HG03457 (cell line): ENCODE data around the gene TMEM52.

ENCODE experiments used
- ATAC-seq: cut with Tn5 transposase; IDR thresholded peaks from one replicate; pipeline ENCODE4 v1.9.1; 2021; ENCODE audit warnings: moderate number of reproducible peaks; ENCODE audit not compliant: unreplicated experiment

Gene TMEM52

GRCh38 chr1:1918901-1919303 lies at the start of gene TMEM52:
Gene TMEM52 (minus strand): TSS chr1:1919279. CDS start chr1:1919265, 14 bp downstream.
- ATAC-seq, result no peak

- ATAC-seq, result no peak
Observed at GRCh38 chr1:1967879-1968278, 48.8 kb upstream of the TMEM52 start.

- ATAC-seq, result no peak
Observed at GRCh38 chr1:1967151-1967550, 48.1 kb upstream of the TMEM52 start.

- no peak for ATAC-seq
Observed at GRCh38 chr1:1966071-1966740, 47.1 kb upstream of the TMEM52 start.

GRCh38 chr1:1965546-1965945 lies 46.5 kb upstream of the TMEM52 start:
- ATAC-seq, result no peak

- ATAC-seq, result no peak
Observed at GRCh38 chr1:1964811-1965210, 45.7 kb upstream of the TMEM52 start.

GRCh38 chr1:1963570-1963969 lies 44.5 kb upstream of the TMEM52 start:
- ATAC-seq, result no peak

GRCh38 chr1:1962752-1963151 lies 43.7 kb upstream of the TMEM52 start:
- ATAC-seq, result no peak

GRCh38 chr1:1960480-1961196 lies 41.6 kb upstream of the TMEM52 start:
- no peak for ATAC-seq

GRCh38 chr1:1959840-1960479 lies 40.9 kb upstream of the TMEM52 start:
- no peak for ATAC-seq

- ATAC-seq, result no peak
Observed at GRCh38 chr1:1959459-1959839, 40.4 kb upstream of the TMEM52 start.

- ATAC-seq, result no peak
Observed at GRCh38 chr1:1958071-1958541, 39.0 kb upstream of the TMEM52 start.

- no peak for ATAC-seq
Observed at GRCh38 chr1:1957533-1957961, 38.5 kb upstream of the TMEM52 start.

GRCh38 chr1:1956586-1957532 lies 37.8 kb upstream of the TMEM52 start:
- ATAC-seq, result no peak

- ATAC-seq, result no peak
Observed at GRCh38 chr1:1956101-1956500, 37.0 kb upstream of the TMEM52 start.

GRCh38 chr1:1955621-1956094 lies 36.6 kb upstream of the TMEM52 start:
- ATAC-seq, result no peak

- ATAC-seq, result no peak
Observed at GRCh38 chr1:1954831-1955441, 35.9 kb upstream of the TMEM52 start.

- no peak for ATAC-seq
Observed at GRCh38 chr1:1954015-1954414, 34.9 kb upstream of the TMEM52 start.

GRCh38 chr1:1950940-1951339 lies 31.9 kb upstream of the TMEM52 start:
- ATAC-seq, result no peak

GRCh38 chr1:1948783-1949182 lies 29.7 kb upstream of the TMEM52 start:
- ATAC-seq, result no peak
